ENCODE results near the gene RHOT1.

Gene RHOT1

DNA sequence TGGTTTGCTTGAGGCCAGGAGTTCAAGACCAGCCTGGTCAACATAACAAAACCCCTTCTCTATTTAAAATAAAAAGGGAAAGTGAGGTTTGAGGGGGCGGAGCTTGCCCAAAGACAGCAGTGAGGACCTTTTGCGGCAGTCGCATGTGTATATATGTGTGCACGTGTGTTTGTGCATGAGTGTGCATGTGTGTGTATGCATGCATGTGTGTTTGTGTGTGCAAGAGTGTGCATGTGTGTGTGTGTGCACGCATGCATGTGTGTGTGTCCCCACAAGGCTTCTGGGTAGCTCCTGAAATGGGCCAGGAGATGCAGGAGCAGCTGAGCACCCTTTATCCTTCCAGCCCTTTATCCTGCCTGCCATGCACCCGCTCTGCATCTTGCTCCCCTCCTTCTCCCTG is 132.3 kb downstream of the RHOT1 start:
- no peak for DNase-seq

Measured in T-helper 2 cell (primary cell).